HepG2 (cell line): ENCODE measurements around the gene B4GALT5. TPM values are rescaled to one million over a fixed set of nuclear protein-coding genes. Genes with fewer than 3 reads are reported as not detected.

Experiments
- CHD4 ChIP-seq: fragments of 200-600 bp; sonication (generic); IDR thresholded peaks from 2 replicates; pipeline ENCODE4 v1.7.0; 2017; ENCODE audit warnings: mild to moderate bottlenecking, low read length, borderline replicate concordance
- EP300 ChIP-seq, 3 experiments: sonication (generic) in 1 of 3; formaldehyde crosslinking in 1 of 3; IDR thresholded peaks; 2 replicates each; pipeline versions ENCODE4 v1.5.1 to v1.6.1; 2011 to 2020; ENCODE audit warnings: low read depth in 2 of 3, low read length in 2 of 3, borderline replicate concordance in 1 of 3, improper control_type of control experiment in 1 of 3, mild to moderate bottlenecking in 1 of 3, missing genetic modification reagents in 1 of 3, moderate library complexity in 1 of 3
- KDM6A ChIP-seq: IDR thresholded peaks from 2 replicates; pipeline ENCODE4 v1.6.1; 2016; ENCODE audit warnings: low read depth
- MEF2D ChIP-seq: sonication (generic); formaldehyde crosslinking; IDR thresholded peaks from 2 replicates; pipeline ENCODE4 v1.5.1; 2020; ENCODE audit warnings: mild to moderate bottlenecking, missing genetic modification reagents
- RCOR2 ChIP-seq: IDR thresholded peaks from 2 replicates; pipeline ENCODE4 v1.6.1; 2016; ENCODE audit warnings: missing biosample characterization, missing genetic modification reagents
- SKI ChIP-seq: fragments of 450-650 bp; IDR thresholded peaks from one replicate; pipeline ENCODE4 v1.6.1; 2018; ENCODE audit warnings: mild to moderate bottlenecking; ENCODE audit not compliant: partially characterized antibody
- SMARCE1 ChIP-seq: fragments of 450-650 bp; IDR thresholded peaks from 2 replicates; pipeline ENCODE4 v1.6.1; 2017; ENCODE audit warnings: borderline replicate concordance
- SOX5 ChIP-seq: IDR thresholded peaks from 2 replicates; pipeline ENCODE4 v1.6.1; 2016; ENCODE audit warnings: borderline replicate concordance
- SP4 ChIP-seq: sonication (generic); formaldehyde crosslinking; IDR thresholded peaks from 2 replicates; pipeline ENCODE4 v1.8.1; 2023; ENCODE audit warnings: mild to moderate bottlenecking, missing genetic modification reagents
- SP5 ChIP-seq: IDR thresholded peaks from 2 replicates; pipeline ENCODE4 v1.6.1; 2016; ENCODE audit warnings: low read depth, borderline replicate concordance
- TBP ChIP-seq: sonication (generic); formaldehyde crosslinking; IDR thresholded peaks from 2 replicates; pipeline ENCODE4 v1.5.0; 2020; ENCODE audit warnings: missing genetic modification reagents
- TEAD3 ChIP-seq: optimal IDR thresholded peaks from 2 replicates; pipeline ENCODE3; 2016; ENCODE audit warnings: borderline replicate concordance
- ZFP36 ChIP-seq: fragments of 150-350 bp; IDR thresholded peaks from 2 replicates; pipeline ENCODE4 v1.6.1; 2018; ENCODE audit warnings: borderline replicate concordance, low read length, low read depth; ENCODE audit not compliant: partially characterized antibody
- ZNF225 ChIP-seq: sonication (generic); formaldehyde crosslinking; IDR thresholded peaks from 2 replicates; pipeline ENCODE4 v1.4.0; 2020; ENCODE audit warnings: mild to moderate bottlenecking, missing genetic modification reagents
- ZNF432 ChIP-seq: sonication (generic); formaldehyde crosslinking; IDR thresholded peaks from 2 replicates; pipeline ENCODE4 v1.5.0; 2020; ENCODE audit warnings: missing genetic modification reagents, mild to moderate bottlenecking, borderline replicate concordance
- ZSCAN30 ChIP-seq: sonication (generic); formaldehyde crosslinking; IDR thresholded peaks from 2 replicates; pipeline ENCODE4 v1.5.0; 2020; ENCODE audit warnings: mild to moderate bottlenecking, missing genetic modification reagents
- polyA plus RNA-seq, 8 experiments: library from polyadenylated mRNA; depleted of rRNA in 3 of 8; stranded (reverse) in 7 of 8; unstranded in 1 of 8; fragments of >200 nt; fragmentation: Illumina TruSeq in 4 of 8; extraction: Trizol in 4 of 8; gene quantifications; 2 replicates each; pipeline versions ENCODE4 v1.2.1 to v1.2.3, GENCODE V29; 2011 to 2016; ENCODE audit warnings: low read depth in 4 of 8, missing spikeins in 1 of 8, mixed read lengths in 1 of 8; ENCODE audit not compliant: insufficient read depth in 1 of 8
- total RNA-seq, 5 experiments: library from RNA; depleted of rRNA; stranded (reverse); fragments of >200 nt; fragmentation: Illumina TruSeq; extraction: Trizol; gene quantifications; 2 replicates each; pipeline ENCODE4 v1.2.3, GENCODE V29; 2016; ENCODE audit warnings: low read depth in 1 of 5
- TF ChIP-seq, protein P1 (sequence below): sonication (generic); formaldehyde crosslinking; IDR thresholded peaks from 2 replicates; pipeline ENCODE4 v1.4.0; 2020; ENCODE audit warnings: low read depth, mild to moderate bottlenecking, missing genetic modification reagents
- TF ChIP-seq, protein P2 (sequence below): sonication (generic); formaldehyde crosslinking; IDR thresholded peaks from 2 replicates; pipeline ENCODE4 v1.4.0; 2020; ENCODE audit warnings: missing genetic modification reagents
- TF ChIP-seq, protein P3 (sequence below): sonication (generic); formaldehyde crosslinking; IDR thresholded peaks from 2 replicates; pipeline ENCODE4 v1.9.0; 2021; ENCODE audit warnings: missing genetic modification reagents, borderline replicate concordance
- TF ChIP-seq, protein P4 (sequence below): IDR thresholded peaks from 2 replicates; pipeline ENCODE4 v1.6.1; 2016

B4GALT5 gene
- total and polyA plus RNA-seq, 2 of the 13 experiments (the other 11 are each of a cell fraction or from before 2014, with no cell fraction given): 27.3 to 30.9 TPM

DNA sequence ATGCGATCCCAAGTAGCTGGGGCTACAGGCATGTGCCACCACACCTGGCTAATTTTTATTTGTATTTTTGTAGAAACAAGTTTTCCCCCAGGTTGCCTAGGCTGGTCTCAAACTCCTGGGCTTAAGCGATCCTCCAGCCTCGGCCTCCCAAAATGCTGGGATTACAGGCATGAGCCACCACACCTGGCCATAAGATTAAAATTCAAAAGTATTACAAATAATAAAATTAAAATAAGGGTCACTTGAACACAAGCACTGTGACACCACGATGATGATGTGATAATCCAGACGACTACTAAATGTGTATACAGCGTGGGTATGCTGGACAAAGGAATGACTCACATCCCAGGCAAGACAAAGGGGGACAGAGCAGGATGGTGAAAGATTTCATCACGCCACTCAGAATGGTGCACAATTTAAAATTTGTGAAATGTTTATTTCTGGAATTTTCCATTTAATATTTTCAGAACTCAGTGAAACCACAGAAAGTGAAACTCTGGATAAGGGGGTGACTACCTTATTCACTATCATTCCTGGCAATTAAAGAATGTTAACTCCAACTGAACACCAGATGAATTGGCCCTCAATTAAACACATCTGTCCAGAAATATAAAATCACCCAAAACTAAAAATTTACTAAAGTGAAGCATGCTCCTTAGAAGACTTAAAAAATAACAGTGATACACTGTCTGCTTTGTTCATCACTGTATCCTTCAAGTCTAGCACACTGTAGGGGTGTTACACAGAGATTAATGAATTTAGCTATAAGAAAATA, 13.1 kb downstream of the B4GALT5 start (continued):
- TF ChIP-seq ZFP36 (no peak), SP4 (CRISPR knock-in tag) (no peak), EP300 (IDR thresholded peaks at IDR 0.05; ENCODE audit: low read depth in 2 of 2, low read length in 2 of 2) (peak in 1 of 2 experiments; percentile 25; a peak in 1 of 4 replicates), EP300 (CRISPR knock-in tag; IDR thresholded peaks at IDR 0.05; ENCODE audit: borderline replicate concordance) (no peak), SOX5 (CRISPR knock-in tag) (peak; percentile 91; the same call in 1 of the 2 replicates), TBP (CRISPR knock-in tag) (no peak), ZNF225 (no peak), SMARCE1 (no peak), SP5 (no peak), TEAD3 (CRISPR knock-in tag) (no peak), ZSCAN30 (no peak), MEF2D (CRISPR knock-in tag) (no peak), CHD4 (no peak), ZNF432 (no peak), KDM6A (no peak), SKI (no peak), RCOR2 (CRISPR knock-in tag) (no peak)
- TF ChIP-seq, protein P1, sequence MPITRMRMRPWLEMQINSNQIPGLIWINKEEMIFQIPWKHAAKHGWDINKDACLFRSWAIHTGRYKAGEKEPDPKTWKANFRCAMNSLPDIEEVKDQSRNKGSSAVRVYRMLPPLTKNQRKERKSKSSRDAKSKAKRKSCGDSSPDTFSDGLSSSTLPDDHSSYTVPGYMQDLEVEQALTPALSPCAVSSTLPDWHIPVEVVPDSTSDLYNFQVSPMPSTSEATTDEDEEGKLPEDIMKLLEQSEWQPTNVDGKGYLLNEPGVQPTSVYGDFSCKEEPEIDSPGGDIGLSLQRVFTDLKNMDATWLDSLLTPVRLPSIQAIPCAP (CRISPR knock-in tag): no peak
- TF ChIP-seq, protein P2, sequence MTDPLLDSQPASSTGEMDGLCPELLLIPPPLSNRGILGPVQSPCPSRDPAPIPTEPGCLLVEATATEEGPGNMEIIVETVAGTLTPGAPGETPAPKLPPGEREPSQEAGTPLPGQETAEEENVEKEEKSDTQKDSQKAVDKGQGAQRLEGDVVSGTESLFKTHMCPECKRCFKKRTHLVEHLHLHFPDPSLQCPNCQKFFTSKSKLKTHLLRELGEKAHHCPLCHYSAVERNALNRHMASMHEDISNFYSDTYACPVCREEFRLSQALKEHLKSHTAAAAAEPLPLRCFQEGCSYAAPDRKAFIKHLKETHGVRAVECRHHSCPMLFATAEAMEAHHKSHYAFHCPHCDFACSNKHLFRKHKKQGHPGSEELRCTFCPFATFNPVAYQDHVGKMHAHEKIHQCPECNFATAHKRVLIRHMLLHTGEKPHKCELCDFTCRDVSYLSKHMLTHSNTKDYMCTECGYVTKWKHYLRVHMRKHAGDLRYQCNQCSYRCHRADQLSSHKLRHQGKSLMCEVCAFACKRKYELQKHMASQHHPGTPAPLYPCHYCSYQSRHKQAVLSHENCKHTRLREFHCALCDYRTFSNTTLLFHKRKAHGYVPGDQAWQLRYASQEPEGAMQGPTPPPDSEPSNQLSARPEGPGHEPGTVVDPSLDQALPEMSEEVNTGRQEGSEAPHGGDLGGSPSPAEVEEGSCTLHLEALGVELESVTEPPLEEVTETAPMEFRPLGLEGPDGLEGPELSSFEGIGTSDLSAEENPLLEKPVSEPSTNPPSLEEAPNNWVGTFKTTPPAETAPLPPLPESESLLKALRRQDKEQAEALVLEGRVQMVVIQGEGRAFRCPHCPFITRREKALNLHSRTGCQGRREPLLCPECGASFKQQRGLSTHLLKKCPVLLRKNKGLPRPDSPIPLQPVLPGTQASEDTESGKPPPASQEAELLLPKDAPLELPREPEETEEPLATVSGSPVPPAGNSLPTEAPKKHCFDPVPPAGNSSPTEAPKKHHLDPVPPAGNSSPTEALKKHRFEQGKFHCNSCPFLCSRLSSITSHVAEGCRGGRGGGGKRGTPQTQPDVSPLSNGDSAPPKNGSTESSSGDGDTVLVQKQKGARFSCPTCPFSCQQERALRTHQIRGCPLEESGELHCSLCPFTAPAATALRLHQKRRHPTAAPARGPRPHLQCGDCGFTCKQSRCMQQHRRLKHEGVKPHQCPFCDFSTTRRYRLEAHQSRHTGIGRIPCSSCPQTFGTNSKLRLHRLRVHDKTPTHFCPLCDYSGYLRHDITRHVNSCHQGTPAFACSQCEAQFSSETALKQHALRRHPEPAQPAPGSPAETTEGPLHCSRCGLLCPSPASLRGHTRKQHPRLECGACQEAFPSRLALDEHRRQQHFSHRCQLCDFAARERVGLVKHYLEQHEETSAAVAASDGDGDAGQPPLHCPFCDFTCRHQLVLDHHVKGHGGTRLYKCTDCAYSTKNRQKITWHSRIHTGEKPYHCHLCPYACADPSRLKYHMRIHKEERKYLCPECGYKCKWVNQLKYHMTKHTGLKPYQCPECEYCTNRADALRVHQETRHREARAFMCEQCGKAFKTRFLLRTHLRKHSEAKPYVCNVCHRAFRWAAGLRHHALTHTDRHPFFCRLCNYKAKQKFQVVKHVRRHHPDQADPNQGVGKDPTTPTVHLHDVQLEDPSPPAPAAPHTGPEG (CRISPR knock-in tag): no peak
- TF ChIP-seq, protein P3, sequence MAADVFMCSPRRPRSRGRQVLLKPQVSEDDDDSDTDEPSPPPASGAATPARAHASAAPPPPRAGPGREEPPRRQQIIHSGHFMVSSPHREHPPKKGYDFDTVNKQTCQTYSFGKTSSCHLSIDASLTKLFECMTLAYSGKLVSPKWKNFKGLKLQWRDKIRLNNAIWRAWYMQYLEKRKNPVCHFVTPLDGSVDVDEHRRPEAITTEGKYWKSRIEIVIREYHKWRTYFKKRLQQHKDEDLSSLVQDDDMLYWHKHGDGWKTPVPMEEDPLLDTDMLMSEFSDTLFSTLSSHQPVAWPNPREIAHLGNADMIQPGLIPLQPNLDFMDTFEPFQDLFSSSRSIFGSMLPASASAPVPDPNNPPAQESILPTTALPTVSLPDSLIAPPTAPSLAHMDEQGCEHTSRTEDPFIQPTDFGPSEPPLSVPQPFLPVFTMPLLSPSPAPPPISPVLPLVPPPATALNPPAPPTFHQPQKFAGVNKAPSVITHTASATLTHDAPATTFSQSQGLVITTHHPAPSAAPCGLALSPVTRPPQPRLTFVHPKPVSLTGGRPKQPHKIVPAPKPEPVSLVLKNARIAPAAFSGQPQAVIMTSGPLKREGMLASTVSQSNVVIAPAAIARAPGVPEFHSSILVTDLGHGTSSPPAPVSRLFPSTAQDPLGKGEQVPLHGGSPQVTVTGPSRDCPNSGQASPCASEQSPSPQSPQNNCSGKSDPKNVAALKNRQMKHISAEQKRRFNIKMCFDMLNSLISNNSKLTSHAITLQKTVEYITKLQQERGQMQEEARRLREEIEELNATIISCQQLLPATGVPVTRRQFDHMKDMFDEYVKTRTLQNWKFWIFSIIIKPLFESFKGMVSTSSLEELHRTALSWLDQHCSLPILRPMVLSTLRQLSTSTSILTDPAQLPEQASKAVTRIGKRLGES (CRISPR knock-in tag): no peak
- TF ChIP-seq, protein P4, sequence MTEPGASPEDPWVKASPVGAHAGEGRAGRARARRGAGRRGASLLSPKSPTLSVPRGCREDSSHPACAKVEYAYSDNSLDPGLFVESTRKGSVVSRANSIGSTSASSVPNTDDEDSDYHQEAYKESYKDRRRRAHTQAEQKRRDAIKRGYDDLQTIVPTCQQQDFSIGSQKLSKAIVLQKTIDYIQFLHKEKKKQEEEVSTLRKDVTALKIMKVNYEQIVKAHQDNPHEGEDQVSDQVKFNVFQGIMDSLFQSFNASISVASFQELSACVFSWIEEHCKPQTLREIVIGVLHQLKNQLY: no peak
